ENCODE measurements around the gene IRAG1.
"Not testable (repeated sequence)": the region's sequence is repeated elsewhere in the genome, so short reads cannot be mapped to it uniquely, and the experiment has no call there.

IRAG1 gene

GRCh38 chr11:10699072-10699471 is 5.5 kb upstream of the IRAG1 start:
- no peak for DNase-seq

- no peak for DNase-seq
Observed at GRCh38 chr11:10697323-10697620, 3.7 kb upstream of the IRAG1 start.

- DNase-seq, result no peak
Observed at GRCh38 chr11:10696468-10697322, 3.1 kb upstream of the IRAG1 start.

- DNase-seq, result peak; percentile 40
Observed at GRCh38 chr11:10695833-10696232, 2.3 kb upstream of the IRAG1 start.

GRCh38 chr11:10694486-10695239 is 1.1 kb upstream of the IRAG1 start:
- DNase-seq, result peak; percentile 55

GRCh38 chr11:10692531-10693115 is 932 bp downstream of the IRAG1 start:
- DNase-seq, result no peak

GRCh38 chr11:10688401-10688800 is 5.2 kb downstream of the IRAG1 start:
- no peak for DNase-seq

GRCh38 chr11:10686311-10686710 is 7.2 kb downstream of the IRAG1 start:
- no peak for DNase-seq

- DNase-seq, result no peak
Observed at GRCh38 chr11:10683429-10683828, 10.1 kb downstream of the IRAG1 start.

- DNase-seq, result no peak
Observed at GRCh38 chr11:10680956-10681487, 12.5 kb downstream of the IRAG1 start.

- not testable (repeated sequence) for DNase-seq
Observed at GRCh38 chr11:10680279-10680678, 13.3 kb downstream of the IRAG1 start.

- DNase-seq, result no peak
Observed at GRCh38 chr11:10679644-10680043, 13.9 kb downstream of the IRAG1 start.

GRCh38 chr11:10678101-10678500 is 15.5 kb downstream of the IRAG1 start:
- peak; percentile 59 for DNase-seq

- no peak for DNase-seq
Observed at GRCh38 chr11:10676919-10677318, 16.6 kb downstream of the IRAG1 start.

- no peak for DNase-seq
Observed at GRCh38 chr11:10674911-10675440, 18.6 kb downstream of the IRAG1 start.

GRCh38 chr11:10674440-10674855 is 19.1 kb downstream of the IRAG1 start:
- no peak for DNase-seq

- no peak for DNase-seq
Observed at GRCh38 chr11:10673501-10674062, 20.0 kb downstream of the IRAG1 start.

GRCh38 chr11:10670099-10670498 is 23.5 kb downstream of the IRAG1 start:
- DNase-seq, result no peak

- DNase-seq, result no peak
Observed at GRCh38 chr11:10669258-10670033, 24.1 kb downstream of the IRAG1 start.

- peak; percentile 45 for DNase-seq
Observed at GRCh38 chr11:10667521-10667885, 26.1 kb downstream of the IRAG1 start.

GRCh38 chr11:10666556-10667520 is 26.7 kb downstream of the IRAG1 start:
- peak; percentile 65 for DNase-seq

Measured in HCEC 1CT (cell line).